HG03558 (cell line): ENCODE results near the gene MOB3A.

ENCODE experiments used
- ATAC-seq: cut with Tn5 transposase; IDR thresholded peaks from one replicate; pipeline ENCODE4 v1.9.1; 2021; ENCODE audit warnings: moderate number of reproducible peaks; ENCODE audit not compliant: unreplicated experiment; ENCODE audit errors: extremely low read depth

MOB3A gene

DNA sequence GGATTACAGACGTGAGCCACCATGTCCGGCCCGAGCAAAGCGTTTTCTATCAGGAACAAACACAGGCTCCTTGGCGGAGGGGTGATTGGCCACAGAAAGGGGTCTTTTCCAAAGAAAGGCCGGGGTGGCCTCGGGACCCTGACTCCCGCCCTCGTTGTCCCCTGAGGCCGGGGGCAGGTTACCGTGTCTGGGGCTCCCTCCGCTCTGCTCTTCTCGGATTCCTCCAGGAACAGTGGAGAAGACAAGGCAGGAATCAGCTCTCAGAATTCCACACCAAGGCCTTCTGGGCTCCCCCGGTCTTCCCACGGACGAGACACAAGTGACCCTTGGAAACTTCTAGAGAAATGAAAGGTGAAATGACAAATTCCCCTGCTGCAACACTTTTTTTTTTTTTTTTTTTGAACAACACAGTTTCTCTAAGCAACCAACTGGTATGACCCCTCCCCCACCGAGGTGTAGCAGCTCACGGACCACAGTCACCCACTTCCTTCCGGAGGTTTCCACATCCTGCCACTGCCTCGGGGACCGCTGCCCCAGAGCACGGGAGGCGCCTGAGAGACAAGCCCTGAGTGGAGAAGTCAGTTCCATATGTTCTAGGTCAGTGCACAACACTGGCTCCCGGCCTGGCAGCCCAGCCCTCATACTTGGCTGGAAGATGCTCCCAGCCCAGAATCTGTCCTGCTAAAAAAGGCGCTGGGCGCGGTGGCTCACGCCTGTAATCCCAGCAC, 11.0 kb downstream of the MOB3A start:
- no peak for ATAC-seq

DNA sequence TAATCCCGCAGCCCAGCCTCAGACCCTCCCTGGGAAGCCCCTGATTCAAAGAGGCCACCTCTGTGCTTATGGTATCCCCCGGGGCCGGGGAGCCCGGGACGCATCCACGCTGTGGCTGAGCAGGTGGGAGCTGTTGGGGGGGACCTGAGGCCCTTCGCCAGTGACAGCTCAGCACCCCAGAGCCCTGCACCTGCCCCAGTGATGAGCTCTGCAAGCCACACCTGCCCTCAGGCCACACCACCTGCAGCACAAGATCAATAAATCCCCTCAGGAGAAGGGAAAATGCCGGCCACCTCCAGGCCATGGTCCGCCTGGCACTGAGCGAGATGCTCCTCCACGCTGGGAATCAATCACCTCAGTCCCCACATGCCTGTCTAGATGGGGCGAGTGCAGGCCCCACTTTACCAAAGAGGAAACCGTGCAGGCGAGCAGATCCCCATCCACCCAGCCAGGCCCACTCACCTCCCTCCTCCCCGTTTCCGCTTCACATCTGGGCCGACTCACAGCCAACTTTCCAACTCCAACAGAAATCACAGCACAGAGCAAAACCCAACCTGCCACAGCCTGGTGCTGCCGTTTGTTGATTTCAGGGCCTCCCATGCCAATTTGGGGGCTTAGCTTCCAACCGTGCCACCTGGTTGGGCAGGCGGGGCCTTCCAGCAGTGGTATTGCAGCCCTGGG, 12.8 kb downstream of the MOB3A start:
- no peak for ATAC-seq

DNA sequence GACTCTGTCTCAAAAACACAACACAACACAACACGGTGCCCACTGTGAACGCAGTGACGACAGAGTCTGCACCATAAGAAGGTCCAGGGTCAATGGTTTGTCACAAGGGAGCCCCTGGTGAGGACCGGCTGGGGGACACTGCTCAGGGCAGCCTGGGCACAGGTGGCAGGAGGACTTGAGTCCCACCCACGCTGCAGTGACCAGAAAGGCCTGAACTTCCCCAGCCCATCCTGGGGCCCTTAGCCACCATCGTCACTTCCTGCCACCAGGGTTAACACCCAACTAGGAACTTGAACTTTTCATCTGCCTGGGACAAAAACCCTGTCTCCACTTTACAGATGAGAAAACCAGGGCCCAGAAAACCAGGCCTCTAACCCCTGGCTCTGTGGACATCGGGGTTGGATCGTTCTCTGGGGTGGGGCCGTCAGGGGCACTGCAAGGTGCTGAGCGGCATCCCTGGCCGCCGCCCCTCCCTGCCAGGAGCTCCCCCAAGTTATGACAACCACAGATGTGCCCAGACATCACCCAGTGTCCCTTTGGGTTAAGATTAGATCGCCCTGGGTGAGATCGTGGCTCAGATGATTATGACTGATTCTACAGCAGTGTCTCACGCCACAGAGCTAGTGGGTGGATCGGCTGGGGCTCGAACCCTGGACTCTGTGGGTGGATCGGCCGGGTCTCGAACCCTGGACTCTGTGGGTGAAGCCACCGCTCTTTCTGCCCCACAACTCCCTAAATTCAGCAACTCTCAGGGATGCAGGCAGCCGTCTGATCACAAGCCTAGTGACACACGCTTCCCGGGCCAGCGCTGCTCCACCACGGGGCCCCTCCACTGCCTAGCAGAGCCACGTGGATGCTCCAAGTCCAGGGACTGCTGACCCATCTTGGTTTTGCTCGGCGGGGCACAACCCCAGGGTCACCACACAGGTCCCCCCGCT, 14.0 kb downstream of the MOB3A start:
- ATAC-seq, result no peak

DNA sequence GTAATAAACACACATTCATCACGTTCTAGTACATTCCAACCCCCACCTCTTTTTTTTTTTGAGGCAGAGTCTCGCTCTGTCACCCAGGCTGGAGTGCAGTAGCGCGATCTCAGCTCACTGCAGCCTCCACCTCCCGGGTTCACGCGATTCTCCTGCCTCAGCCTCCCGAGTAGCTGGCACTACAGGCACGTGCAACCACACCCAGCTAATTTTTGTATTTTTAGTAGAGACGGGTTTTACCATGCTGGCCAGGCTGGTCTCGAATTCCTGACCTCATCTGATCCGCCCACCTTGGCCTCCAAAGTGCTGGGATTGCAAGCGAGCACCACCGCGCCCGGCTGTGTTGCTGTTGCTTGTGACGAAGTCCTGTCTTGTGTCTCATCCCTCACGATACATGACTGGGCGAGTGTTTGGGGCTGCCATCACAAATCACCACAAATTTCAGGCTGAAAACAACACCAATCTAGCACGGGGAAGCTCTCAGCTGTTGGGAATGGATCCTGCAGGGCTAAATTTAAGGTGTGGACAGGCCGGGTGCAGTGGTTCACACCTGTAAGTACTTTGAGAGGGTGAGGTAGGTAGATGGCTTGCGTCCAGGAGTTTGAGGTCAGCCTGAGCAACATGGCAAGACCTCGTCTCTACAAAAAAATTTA, 15.7 kb downstream of the MOB3A start:
- ATAC-seq, result no peak

DNA sequence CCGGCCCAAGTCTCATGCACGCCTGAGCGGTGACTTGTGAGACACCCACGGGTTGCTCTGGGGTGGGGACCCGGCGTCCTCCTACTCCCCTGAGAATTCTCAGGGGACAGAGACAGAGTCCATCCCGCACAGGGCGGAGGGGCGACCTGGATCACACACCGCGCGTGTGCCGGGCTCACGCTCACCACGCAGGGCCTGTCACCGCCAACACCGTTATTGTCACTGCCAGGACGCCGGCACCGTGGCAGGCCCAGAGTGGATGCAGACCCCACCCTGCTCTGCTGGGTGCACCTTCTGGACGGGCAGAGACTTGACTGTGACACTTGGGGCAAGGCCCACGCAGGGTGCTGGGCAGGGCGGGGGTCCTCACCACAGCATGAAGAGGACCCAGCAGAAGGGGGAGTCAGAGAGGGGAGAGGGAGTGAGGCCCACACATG, 16.2 kb downstream of the MOB3A start:
- ATAC-seq, result no peak

DNA sequence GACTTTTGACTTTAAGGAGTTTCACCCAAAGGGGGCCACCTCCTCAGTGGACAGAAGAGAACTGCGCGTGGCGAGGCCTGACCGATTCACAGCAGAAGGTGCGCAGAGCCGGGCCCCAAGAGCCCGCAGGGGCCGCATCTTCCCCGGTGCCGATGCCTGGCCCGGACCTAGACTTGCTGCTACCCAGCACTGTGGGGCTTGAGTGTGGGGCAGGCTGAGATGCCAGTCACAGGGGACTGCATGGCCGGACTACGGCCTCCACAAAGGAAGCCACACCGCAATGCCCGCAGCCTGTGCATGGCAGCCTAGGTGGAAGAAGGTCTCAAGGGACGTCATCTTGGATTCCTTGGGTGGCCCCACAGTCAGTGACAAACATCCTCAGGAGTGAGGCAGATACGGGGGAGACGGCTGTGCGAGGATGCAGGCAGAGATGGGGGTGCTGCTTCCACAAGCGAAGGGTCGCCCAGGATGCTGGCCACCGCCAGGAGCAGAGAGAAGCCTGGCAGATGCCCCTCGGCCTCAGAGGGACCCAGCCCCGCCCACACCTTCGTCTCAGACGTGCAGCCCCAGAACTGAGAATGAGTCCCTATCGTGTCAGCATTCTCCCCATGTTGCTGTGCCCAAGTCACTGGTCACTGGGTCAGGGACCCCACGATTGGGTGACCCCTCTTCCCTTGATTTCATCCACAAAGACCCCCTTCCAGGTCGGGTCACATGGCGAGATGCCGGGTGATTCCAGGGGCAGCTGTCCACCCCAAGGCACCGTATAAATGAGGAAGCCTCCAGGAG, 16.9 kb downstream of the MOB3A start:
- no peak for ATAC-seq

DNA sequence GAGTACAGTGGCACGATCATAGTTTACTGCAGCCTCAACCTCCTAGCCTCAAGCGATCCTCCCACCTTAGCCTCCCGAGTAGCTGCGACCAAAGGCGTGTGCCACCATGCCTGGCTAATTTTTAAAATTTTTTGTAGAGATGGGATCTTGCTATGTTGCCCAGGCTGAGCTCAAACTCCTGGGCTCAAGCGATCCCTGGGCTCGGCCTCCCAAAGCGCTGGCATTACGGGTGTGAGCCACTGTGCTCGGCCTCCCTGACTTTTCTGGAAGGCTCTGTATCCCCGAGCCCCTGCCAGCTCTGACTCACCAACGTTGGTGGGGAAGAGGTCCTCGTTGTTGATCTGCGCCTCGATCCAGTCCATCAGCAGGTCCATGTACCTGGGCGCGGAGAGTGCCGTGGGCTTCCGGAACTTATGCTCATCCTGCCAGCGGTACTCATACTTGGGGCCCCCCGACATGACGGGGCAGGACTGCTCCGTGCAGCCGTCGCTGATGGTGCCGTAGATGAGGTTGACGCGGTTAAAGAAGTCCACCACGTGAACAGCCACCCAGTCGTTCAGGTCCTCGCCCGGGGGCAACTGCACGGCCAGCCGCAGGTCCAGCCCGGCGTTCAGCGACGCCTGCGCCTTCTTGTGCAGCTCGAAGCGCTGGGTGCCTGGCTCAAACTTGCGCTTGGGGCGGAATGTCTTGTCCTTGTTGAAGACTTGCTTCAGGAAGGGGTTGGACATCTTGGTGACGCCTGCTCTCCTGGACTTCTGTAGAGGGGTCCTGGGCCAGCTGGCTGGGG, 18.1 kb downstream of the MOB3A start:
- ATAC-seq, result no peak

DNA sequence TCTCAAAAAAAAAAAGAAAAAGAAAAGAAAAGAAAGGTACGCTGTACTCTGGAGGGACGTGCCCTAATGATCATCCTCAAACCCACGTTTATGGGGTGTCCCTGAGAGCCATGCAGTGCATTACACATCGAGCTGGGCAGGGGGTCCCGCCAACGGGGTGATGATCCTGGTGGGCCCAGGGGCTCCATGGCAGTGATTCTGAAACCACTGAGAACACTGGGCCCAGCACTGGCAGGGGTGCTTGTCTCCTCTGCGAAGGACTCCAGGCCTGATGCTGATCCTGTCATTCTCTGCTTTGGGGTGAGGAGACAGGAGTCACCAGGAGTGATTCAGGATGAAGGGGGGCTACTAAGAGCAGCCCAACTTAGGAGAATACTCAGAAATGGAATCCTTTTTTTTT, 18.7 kb downstream of the MOB3A start:
- no peak for ATAC-seq

DNA sequence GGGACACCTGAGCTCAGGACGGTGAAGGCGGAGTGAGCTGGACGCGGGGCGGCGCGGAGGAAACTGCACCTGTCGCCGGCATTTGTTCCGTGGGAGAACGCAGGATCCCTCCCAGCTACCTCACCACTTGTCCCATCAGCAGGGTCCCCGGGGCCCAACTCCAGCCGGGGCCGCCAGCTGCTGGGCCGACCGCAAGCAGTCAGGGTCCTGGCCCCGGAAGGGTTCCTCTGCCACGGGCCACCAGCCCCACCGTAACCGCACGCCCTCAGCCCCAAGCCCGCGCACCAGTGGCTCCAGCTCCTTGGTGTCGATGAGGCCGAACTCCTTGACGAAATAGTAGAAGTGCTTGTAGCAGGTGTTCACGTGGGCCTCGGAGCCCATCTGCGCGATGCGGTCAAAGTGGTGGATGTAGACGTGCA, 19.6 kb downstream of the MOB3A start:
- no peak for ATAC-seq

DNA sequence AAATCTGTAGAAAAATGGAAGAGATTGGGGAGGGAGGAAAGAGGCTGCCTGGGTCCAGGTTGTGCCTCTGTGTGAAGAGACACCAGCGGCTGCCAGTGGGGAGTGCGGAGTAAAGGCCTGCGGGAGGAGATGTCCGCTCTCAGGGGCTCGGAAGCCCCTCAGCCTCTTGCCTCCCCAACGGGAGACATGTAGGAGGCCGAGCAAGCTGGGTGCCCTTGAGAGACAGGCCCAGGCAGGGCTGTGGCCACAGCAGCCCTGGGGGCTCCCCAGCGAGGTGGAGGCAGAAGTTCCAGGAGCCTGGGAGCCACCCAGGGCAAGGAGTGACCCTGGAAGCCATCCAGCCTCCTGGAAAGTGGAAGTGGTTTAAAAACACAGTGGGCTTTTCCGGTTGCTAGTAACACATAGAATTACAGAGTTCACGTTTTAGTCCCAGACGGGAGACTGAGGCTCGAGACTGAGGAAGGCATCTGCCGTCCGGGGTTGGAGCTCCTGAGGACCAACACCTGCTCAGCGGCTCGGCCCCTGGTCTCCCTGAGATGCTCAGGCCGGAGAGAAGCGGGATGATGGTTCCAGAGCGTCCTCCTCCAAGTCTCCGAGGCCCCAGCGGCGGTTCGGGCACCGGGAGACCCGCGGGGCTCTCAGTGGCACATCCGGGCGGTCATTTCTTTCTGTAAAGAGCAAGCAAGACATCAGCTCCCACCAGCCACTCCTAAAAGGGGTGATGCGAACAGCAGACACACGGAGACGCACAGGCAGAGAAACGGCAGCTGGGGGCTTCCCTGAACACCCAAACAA, 23.2 kb downstream of the MOB3A start:
- ATAC-seq, result no peak

DNA sequence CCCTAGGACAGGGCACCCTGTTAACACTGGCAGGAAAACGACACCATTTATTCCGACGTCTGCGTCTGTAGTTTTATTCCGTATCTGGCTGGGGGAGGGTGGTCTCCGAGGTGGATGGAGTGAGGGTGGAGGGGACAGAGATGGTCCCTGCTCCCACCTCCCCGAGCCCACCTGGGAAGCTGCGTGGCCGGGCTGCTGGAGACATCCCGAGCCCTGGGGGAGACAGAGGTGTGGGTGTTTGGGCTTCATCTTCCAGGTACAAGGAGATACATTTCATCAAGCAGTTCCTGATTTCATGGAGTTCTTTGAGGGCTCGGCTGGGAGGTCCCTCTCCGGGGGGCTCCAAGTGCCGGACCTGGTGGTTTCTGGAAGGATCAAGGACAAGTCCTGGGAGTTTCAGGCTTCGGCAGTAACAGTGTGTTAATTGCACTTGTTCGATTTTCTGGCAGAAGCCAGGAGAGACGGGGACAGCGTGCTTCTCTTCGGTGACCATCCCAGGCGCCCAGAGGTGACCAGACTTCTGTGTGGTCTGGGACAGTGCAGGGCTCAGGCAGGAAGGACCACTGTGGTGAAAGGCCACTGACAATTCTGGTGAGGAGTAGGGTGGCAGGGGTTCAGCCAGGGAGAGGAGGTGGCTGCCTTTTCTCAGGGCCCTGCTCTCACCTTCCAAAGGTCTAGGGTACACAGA, 25.0 kb downstream of the MOB3A start:
- no peak for ATAC-seq

DNA sequence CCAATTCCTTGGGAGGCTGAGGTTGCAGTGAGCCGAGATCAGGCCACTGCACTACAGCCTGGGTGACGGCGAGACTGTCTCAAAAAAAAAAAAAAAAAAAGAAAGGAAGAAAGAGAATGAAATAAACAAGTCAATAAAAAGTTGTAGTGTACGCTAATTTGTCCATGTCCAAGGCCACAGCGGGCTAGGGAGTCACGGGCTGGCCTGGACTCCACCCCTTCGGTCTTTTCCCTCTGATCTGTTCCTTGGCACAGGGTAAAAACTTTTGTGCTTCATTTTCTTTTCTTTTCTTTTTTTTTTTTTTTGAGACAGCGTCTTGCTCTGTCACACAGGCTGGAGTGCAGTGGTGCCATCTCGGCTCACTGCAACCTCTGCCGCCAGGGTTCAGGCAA, 25.7 kb downstream of the MOB3A start:
- no peak for ATAC-seq

DNA sequence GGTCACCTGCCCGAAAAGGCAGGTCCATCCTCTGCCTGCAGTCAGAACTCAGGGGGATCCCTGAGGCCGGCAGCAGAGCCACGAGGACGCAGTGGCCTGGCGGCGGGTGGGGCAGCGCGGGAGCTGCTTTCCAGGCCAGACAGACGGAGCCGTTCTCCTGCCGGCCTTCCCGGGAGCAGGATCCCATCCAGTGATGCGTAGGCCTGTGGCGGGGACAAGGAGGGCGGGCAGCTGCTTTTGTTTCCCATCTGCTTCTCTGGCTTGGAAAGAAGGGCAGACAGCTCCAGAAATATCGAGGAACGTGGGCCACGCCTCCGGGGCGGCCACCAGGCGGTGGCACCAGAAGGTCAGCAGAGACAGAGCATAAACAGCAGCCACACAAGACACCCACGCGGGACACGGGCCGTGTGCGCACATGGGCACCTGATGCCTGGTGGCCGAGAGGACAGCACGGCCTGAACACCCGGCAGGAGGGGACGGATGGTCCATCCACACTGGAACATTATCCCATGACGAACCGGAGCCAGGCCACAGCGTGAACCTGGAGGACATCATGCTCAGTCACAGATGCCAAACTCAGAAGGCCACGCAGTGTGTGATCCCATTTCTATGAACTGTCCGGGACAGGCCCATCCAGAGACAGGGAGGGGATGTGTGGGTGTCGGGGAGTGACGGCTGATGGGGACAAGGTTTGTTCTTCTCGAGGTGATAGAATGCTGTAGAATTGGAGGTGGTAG, 31.2 kb downstream of the MOB3A start:
- no peak for ATAC-seq

DNA sequence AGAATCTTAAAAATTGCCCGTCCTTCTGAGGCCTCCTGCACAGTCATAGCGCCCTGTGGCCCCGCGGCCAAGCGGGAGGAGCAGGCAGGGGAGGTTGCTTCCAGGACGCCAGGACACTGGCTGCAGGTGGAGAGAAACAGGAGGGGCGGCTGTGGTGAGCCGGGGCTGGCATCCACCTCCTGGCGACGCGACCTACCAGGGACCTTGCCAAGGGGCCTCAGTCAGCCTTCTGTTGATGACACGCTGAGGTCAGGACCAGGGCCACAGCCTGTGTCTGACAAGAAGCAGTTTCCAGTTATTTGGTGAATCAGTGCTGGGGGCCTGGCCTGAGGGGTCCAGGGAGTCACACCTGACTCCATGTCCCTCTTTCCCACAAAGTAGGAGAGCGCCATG, 31.7 kb downstream of the MOB3A start:
- no peak for ATAC-seq

DNA sequence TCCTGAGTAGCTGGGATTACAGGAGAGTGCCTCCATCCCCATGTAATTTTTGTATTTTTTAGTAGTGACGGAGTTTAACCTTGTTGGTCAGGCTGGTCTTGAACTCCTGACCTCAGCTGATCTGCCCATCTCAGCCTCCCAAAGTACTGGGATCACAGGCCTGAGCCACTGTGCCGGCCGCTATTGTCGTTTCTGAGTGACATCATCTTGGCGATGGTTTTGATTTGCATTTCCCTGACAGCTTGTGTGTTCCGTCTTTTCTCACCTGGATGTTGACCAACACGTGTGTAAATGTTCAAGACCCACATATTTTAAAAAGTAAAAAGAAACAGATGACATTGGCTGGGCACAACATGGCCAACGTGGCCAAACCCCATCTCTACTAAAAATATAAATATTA, 32.3 kb downstream of the MOB3A start:
- no peak for ATAC-seq

DNA sequence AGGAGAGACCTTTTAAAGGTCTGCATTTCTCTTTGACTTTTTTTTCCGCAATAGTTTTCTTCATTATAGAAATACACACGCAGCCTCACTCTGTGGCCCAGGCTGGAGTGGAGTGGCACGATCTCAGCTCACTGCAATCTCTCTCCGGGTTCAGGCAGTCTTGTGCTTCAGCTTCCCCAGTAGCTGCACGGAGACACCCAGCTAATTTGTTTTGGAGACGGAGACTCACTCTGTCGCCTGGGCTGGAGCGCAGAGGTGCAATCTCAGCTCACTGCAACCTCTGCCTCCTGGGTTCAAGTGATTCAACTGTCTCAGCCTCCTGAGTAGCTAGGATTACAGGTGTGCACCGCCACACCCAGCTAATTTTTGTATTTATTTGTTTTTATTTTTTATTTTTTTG, 33.4 kb downstream of the MOB3A start:
- ATAC-seq, result no peak

DNA sequence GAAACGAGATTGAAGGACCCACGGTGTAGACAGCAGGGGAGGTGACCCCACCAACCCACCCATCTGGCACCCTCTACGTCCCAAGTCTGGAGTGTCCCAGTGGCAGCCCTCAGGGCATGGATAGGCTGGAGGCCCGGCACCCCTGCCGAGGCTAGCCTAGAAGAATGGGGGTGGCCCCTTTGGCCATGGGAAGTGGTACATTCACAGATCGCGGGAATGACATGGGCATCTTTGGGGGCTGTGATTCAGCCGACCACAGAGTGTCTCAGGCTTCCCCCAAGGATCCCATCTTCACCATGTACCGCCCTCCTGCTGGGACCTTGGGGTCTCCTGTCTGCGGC, 33.8 kb downstream of the MOB3A start:
- no peak for ATAC-seq
